ENCODE data around the gene NFAM1. TPM values are rescaled to one million over a fixed set of nuclear protein-coding genes. Genes with fewer than 3 reads are reported as not detected.

Gene NFAM1
- total RNA-seq, 1 experiment from 2014 or later: 0.12 TPM

GRCh38 chr22:42379966-42380537, 52.2 kb downstream of the NFAM1 start:
- Histone ChIP-seq H3K27ac (ENCODE audit: low read depth, low read length) (no peak overlapping the region), H3K9me2 (ENCODE audit: insufficient read depth) (no peaks in the 10 kb centered on the region), H3K79me2 (ENCODE audit: insufficient read depth, low read length) (no peaks in the 10 kb centered on the region), H3K4me1 (ENCODE audit: control insufficient read depth in 1 of 2, insufficient read depth in 2 of 2, low read length in 2 of 2) (peaks cover 7 to 12% of the 10 kb centered on the region in 2 experiments), H3K4me2 (ENCODE audit: low read length) (no peak overlapping the region), H3K27me3 (ENCODE audit: insufficient read depth, low read length) (no peaks in the 10 kb centered on the region), H3K9ac (ENCODE audit: low read length) (no peak overlapping the region), H3K4me3 (replicated peaks in 1 of 2; ENCODE audit: low read depth in 1 of 2, low read length in 2 of 2) (no peak overlapping the region), H3K36me3 (ENCODE audit: control insufficient read depth in 1 of 2, insufficient read depth in 2 of 2, low read length in 2 of 2) (no peaks in the 10 kb centered on the region), H3K9me3 (ENCODE audit: control insufficient read depth in 1 of 2, insufficient read depth in 1 of 2, low read depth in 1 of 2, low read length in 2 of 2) (no peaks in the 10 kb centered on the region), H4K20me1 (ENCODE audit: insufficient read depth) (no peaks in the 10 kb centered on the region), H2AFZ (ENCODE audit: low read depth, low read length, poor library complexity, severe bottlenecking) (no peak overlapping the region)
- no peak for TF ChIP-seq CBX3 (IDR thresholded peaks at IDR 0.05; ENCODE audit: low read depth)
- no peak for TF ChIP-seq CTCF (IDR thresholded peaks at IDR 0.05 in 2 of 3, conservative IDR thresholded peaks at IDR 0.05 in 1 of 3; ENCODE audit: borderline replicate concordance in 1 of 3, insufficient read depth in 1 of 3, low read depth in 2 of 3, low read length in 2 of 3)
- TF ChIP-seq ZBTB33 (IDR thresholded peaks at IDR 0.05; ENCODE audit: extremely low read depth, insufficient replicate concordance, low read length): no peak
- no peak for TF ChIP-seq TCF7L2 (IDR thresholded peaks at IDR 0.05; ENCODE audit: borderline replicate concordance, extremely low read depth, insufficient read depth, insufficient read length)
- TF ChIP-seq JUND (IDR thresholded peaks at IDR 0.05): no peak
- TF ChIP-seq FOSL1 (IDR thresholded peaks at IDR 0.05; ENCODE audit: low read depth): no peak
- TF ChIP-seq, protein P1, sequence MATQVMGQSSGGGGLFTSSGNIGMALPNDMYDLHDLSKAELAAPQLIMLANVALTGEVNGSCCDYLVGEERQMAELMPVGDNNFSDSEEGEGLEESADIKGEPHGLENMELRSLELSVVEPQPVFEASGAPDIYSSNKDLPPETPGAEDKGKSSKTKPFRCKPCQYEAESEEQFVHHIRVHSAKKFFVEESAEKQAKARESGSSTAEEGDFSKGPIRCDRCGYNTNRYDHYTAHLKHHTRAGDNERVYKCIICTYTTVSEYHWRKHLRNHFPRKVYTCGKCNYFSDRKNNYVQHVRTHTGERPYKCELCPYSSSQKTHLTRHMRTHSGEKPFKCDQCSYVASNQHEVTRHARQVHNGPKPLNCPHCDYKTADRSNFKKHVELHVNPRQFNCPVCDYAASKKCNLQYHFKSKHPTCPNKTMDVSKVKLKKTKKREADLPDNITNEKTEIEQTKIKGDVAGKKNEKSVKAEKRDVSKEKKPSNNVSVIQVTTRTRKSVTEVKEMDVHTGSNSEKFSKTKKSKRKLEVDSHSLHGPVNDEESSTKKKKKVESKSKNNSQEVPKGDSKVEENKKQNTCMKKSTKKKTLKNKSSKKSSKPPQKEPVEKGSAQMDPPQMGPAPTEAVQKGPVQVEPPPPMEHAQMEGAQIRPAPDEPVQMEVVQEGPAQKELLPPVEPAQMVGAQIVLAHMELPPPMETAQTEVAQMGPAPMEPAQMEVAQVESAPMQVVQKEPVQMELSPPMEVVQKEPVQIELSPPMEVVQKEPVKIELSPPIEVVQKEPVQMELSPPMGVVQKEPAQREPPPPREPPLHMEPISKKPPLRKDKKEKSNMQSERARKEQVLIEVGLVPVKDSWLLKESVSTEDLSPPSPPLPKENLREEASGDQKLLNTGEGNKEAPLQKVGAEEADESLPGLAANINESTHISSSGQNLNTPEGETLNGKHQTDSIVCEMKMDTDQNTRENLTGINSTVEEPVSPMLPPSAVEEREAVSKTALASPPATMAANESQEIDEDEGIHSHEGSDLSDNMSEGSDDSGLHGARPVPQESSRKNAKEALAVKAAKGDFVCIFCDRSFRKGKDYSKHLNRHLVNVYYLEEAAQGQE (IDR thresholded peaks at IDR 0.05; ENCODE audit: low read depth): no peak
- no peak for TF ChIP-seq POLR2AphosphoS5 (IDR thresholded peaks at IDR 0.05; ENCODE audit: low read depth, low read length)
- no peak for TF ChIP-seq EZH2 (IDR thresholded peaks at IDR 0.05)
- TF ChIP-seq, protein P2, sequence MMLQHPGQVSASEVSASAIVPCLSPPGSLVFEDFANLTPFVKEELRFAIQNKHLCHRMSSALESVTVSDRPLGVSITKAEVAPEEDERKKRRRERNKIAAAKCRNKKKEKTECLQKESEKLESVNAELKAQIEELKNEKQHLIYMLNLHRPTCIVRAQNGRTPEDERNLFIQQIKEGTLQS (IDR thresholded peaks at IDR 0.05): no peak
- no peak for TF ChIP-seq CEBPB (IDR thresholded peaks at IDR 0.05; ENCODE audit: low read depth)
- no peak for TF ChIP-seq POLR2A (IDR thresholded peaks at IDR 0.05; ENCODE audit: borderline replicate concordance, extremely low read depth, insufficient read depth, insufficient read length)
- no peak for TF ChIP-seq SIN3A (IDR thresholded peaks at IDR 0.05; ENCODE audit: low read depth)
- no peak for TF ChIP-seq EZH2phosphoT487 (IDR thresholded peaks at IDR 0.05; ENCODE audit: borderline replicate concordance)
- ATAC-seq (no peak), DNase-seq (ENCODE audit: low read depth, low spot score) (no peak)
- intact Hi-C loops (cut with micrococcal nuclease): no loop called here
- ChIA-PET CTCF (no interaction called here), RAD21 (ENCODE audit: low non-redundant PET in 1 of 2, low total read pairs in 2 of 2, uncharacterized antibody in 2 of 2, unreplicated experiment in 2 of 2) (no interaction called here), POLR2A (no interaction called here)
- BruUV-seq (replicated peaks): no TSS peak
